AG08396 (cell line): ENCODE data around the gene RPUSD1.
A peak's percentile ranks its signal among the peaks of the same experiment; 100 is the strongest.
"Not testable (repeated sequence)": the region's sequence is repeated elsewhere in the genome, so short reads cannot be mapped to it uniquely, and the experiment has no call there.

Source experiments
- DNase-seq: peaks from one replicate; pipeline ENCODE4 v3.0.0; 2012; ENCODE audit warnings: low spot score, mixed read lengths

Gene RPUSD1

GRCh38 chr16:743794-744500 lies 44.2 kb downstream of the RPUSD1 start:
- no peak for DNase-seq

DNA sequence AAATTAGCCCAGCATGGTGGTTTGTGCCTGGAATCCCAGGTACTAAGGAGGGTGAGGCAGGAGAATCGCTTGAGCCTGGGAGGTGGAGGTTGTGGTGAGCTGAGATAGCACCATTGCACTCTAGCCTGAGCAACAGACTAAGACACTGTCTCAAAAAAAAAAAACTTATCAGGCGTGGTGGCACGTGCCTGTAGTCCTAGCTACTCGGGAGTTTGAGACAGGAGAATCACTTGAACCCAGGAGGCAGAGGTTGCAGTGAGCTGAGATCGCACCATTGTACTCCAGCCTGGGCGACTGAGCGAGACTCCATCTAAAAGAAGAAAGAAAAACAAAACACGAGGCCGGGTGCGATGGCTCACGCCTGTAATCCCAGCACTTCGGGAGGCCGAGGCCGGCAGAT lies 45.3 kb downstream of the RPUSD1 start:
- DNase-seq: not testable (repeated sequence)

DNA sequence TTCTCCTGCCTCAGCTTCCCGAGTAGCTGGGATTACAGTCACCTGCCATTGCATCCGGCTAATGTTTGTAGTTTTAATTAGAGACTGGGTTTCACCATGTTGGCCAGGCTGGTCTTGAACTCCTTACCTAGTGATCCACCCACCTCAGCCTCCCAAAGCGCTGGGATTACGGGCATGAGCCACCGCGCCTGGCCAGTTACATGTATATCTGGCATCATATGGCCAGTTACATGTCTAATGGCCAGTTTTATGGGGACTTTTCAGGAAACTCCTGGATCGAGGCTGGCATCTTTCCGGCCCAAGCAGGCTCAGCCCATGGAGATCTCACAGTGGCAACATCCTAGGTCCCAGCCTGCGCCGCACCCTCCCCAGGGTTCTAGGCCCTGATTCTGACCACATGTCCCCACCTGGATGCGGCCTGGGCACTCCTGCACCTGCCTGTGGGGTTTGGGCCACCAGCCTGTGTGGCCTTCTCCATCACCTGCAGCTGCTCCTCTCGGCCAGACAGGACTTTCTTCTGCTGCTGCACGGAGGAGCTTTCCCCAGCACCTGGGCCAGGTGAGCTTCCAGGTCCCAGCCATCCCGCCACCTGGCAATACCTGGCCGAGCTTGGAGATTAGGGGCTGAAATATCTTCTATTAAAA lies 46.1 kb downstream of the RPUSD1 start:
- DNase-seq: no peak

DNA sequence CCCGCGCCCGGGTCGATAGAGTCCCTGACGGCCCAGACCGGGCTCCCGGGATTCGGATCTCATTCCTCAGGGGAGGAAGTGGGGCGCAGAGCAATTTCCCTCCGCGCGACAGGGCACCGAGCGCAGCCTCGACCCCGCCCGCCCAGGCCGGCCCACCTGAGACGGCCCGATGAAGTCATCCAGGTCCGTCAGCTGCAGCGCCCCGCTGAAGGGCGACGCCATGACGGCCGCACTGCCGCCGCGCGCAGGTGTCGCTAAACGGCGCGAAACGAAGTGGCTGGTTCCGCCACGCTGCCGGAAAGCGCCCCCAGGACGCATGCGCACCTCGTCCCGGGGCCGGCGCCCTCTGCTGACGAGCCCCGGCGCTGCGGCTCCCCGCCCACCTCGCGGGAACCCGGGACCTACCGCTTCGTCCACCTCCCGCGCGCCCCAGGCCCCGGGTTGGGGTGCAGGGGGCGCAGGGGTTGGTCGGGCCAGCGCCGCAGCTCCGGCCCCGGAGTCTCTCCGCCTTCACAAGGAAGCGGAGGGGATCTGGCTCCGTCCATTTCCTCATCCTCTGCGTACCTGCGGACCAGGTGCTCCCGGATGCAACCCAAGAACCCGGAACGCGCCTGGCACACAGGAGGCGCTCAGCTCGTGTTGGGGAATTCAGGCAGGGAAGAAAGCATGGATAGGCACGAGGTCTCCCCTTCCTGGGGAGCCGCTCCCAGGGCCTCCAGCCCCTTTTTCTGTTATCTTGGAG lies 47.2 kb downstream of the RPUSD1 start, which contains the start of gene CIAO3:
TSS of gene CIAO3 (minus strand) at position 234 of the 742 bp plus-strand sequence. CDS start at position 222, 12 bp downstream.
- DNase-seq: peak; percentile 99

DNA sequence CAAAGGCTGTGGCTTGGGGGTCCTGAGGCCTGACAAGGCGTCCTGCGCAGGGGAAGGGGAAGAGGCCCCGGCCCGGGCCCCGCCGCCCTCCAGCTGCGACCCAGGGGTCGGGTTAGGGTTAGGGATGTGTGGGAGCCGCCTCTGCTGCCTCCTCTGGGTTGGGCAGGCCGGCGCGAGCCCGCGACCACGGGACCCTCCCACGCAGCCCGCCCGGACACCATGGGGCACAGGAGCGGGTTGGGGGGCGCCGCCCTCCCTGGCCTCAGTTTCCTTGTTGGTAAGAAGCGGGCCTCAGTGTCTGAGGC lies 47.8 kb downstream of the RPUSD1 start:
- DNase-seq: peak; percentile 42

DNA sequence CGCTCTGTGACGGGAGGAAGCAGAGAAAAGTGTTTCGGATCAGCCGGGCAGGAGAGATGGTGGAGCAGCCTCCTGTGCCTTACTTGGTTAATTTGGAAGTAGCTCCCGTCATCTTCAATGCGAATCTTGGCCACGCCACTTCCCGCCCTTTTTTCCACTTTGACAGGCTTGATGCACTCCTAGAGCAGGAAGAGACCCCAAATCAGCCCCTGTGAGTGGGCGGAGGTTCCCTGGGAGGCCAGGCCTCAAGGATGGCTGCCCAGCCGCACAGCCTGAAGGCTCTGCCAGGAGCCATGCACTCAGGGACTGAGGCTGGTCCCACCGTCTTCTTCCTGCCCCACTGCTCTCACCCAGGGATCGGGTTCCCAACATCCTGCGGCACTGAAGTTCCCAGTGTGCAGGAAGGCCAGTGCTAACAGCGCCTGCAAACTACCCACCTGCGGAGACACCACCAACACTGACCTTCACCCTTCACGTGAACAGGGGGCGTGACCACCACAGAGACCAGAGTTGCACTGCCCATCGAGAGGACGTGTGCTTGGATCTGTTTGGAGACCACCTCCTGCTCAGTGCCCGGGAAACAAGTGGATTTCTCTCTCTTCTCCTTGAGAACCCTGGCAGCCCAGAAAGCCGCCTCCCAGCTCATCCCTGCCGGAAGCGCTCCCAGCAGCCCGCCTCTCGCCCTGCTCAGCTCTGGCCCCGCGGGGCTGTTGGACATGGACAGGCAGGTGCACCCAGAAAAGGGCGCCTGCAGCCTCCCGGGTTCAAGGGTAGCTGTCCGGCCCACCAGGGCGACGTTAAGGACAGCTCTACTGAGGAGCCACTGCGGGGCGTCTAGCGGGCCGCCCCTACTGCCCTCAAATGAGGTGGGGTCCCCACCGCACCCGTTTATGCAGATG lies 48.4 kb downstream of the RPUSD1 start:
- no peak for DNase-seq

GRCh38 chr16:736936-737481 lies 51.2 kb downstream of the RPUSD1 start:
- DNase-seq: no peak

- no peak for DNase-seq
Measured at GRCh38 chr16:735982-736453, 52.2 kb downstream of the RPUSD1 start.

DNA sequence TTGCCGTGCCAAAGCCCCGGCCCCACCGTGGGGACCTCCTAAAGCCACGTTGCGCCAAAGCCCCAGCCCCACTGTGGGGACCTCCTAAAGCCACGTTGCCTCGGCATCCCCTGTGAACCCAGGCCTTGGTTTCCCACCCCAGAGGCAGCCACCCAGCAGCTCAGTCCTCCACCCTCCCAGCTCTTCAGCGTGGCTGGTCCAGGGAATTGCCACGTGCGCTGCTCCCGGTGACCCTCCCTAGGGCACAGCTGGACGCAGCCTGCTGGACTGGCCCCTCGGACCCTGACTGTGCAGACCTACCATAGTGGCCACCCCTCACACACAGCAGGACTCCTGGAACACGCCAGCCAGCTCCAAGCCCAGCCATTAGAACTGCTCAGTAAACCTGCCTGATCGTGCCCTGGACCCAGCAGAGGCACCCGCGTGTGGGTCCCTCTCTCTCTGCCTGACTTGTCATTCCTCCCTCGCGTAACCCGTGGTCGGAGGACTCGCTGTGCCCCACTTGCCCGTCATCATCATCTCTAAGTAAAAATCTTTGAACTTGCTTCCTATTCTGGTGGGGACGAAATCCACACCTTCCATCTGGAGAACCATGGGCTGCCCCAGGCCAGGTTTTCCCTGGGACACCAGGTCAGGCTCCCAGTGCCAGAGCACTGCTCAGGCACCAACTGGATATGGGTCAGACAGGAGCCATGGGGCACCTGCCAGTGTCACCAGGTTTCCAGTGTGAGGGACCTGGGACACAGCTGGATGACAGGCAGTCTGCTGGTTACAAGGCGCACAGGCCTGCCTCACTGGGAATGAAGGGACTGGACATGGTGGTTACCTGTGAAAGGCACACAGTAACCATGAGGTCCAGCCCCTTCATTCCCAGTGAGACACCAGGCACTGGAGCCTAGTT lies 53.0 kb downstream of the RPUSD1 start:
- no peak for DNase-seq
